ENCODE measurements around the gene TET3. TPM values are rescaled to one million over a fixed set of nuclear protein-coding genes. Genes with fewer than 3 reads are reported as not detected.

The TET3 gene
- polyA plus RNA-seq, 1 of the 3 experiments (the other 2 are of a cell fraction) = 1.6 TPM

- TF ChIP-seq EZH2phosphoT487 (IDR thresholded peaks at IDR 0.05; ENCODE audit: borderline replicate concordance, low read depth) (no peak), NFIC (IDR thresholded peaks at IDR 0.05; ENCODE audit: borderline replicate concordance) (no peak)
Observed at GRCh38 chr2:73937899-73938298, 46.8 kb upstream of the TET3 start (continued).

GRCh38 chr2:73938718-73939352 lies 45.9 kb upstream of the TET3 start:
- Histone ChIP-seq H3K79me2 (ENCODE audit: insufficient read depth) (peaks cover 88% of the 10 kb centered on the region), H3K4me2 (peak overlapping the region; percentile 60), H3K4me3 (ENCODE audit: low read depth in 2 of 2, low read length in 1 of 2) (no peak overlapping the region)
- TF ChIP-seq FOXM1 (IDR thresholded peaks at IDR 0.05; ENCODE audit: low read depth) (peak; percentile 34; the same call in 1 of the 2 replicates), SIN3A (IDR thresholded peaks at IDR 0.05; ENCODE audit: borderline replicate concordance, low read depth, low read length) (no peak), NRF1 (IDR thresholded peaks at IDR 0.05; ENCODE audit: low read depth, low read length) (no peak), RFX5 (IDR thresholded peaks at IDR 0.05; ENCODE audit: low read length) (no peak), MEF2A (IDR thresholded peaks at IDR 0.05; ENCODE audit: borderline replicate concordance, low read depth) (no peak), SMC3 (IDR thresholded peaks at IDR 0.05; ENCODE audit: low read depth, low read length) (no peak), TEAD4 (IDR thresholded peaks at IDR 0.05; ENCODE audit: borderline replicate concordance, insufficient read depth) (peak; percentile 77; the same call in 1 of the 2 replicates), USF2 (IDR thresholded peaks at IDR 0.05; ENCODE audit: borderline replicate concordance, low read depth, low read length) (no peak), EZH2phosphoT487 (IDR thresholded peaks at IDR 0.05; ENCODE audit: borderline replicate concordance, low read depth) (no peak), EP300 (IDR thresholded peaks at IDR 0.05; ENCODE audit: borderline replicate concordance in 1 of 2, low read depth in 1 of 2, low read length in 1 of 2) (peak in 1 of 2 experiments; percentile 67; a peak in 1 of 4 replicates), TCF12 (IDR thresholded peaks at IDR 0.05) (peak; percentile 71), RXRA (IDR thresholded peaks at IDR 0.05; ENCODE audit: borderline replicate concordance, low read depth) (0 out of 2 replicates have a peak, but pooled peaks have one; percentile 13), REST (IDR thresholded peaks at IDR 0.05; ENCODE audit: low read depth, low read length) (no peak), GATA2 (CRISPR knock-in tag; IDR thresholded peaks at IDR 0.05) (no peak), PBX3 (IDR thresholded peaks at IDR 0.05) (peak; percentile 79), TAF1 (IDR thresholded peaks at IDR 0.05; ENCODE audit: borderline replicate concordance, low read depth, low read length) (no peak), MAX (IDR thresholded peaks at IDR 0.05; ENCODE audit: low read depth) (peak; percentile 17; the same call in 1 of the 2 replicates), RAD21 (IDR thresholded peaks at IDR 0.05; ENCODE audit: low read length) (no peak)
- TF ChIP-seq, protein P1, sequence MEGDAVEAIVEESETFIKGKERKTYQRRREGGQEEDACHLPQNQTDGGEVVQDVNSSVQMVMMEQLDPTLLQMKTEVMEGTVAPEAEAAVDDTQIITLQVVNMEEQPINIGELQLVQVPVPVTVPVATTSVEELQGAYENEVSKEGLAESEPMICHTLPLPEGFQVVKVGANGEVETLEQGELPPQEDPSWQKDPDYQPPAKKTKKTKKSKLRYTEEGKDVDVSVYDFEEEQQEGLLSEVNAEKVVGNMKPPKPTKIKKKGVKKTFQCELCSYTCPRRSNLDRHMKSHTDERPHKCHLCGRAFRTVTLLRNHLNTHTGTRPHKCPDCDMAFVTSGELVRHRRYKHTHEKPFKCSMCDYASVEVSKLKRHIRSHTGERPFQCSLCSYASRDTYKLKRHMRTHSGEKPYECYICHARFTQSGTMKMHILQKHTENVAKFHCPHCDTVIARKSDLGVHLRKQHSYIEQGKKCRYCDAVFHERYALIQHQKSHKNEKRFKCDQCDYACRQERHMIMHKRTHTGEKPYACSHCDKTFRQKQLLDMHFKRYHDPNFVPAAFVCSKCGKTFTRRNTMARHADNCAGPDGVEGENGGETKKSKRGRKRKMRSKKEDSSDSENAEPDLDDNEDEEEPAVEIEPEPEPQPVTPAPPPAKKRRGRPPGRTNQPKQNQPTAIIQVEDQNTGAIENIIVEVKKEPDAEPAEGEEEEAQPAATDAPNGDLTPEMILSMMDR (IDR thresholded peaks at IDR 0.05) = no peak
- TF ChIP-seq, protein P2, sequence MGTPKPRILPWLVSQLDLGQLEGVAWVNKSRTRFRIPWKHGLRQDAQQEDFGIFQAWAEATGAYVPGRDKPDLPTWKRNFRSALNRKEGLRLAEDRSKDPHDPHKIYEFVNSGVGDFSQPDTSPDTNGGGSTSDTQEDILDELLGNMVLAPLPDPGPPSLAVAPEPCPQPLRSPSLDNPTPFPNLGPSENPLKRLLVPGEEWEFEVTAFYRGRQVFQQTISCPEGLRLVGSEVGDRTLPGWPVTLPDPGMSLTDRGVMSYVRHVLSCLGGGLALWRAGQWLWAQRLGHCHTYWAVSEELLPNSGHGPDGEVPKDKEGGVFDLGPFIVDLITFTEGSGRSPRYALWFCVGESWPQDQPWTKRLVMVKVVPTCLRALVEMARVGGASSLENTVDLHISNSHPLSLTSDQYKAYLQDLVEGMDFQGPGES (IDR thresholded peaks at IDR 0.05; ENCODE audit: low read depth, low read length) = no peak

More at GRCh38 chr2:73938718-73939352, 45.9 kb upstream of the TET3 start:
- H3K9ac ChIP-seq = no peak overlapping the region
- H2AFZ ChIP-seq (ENCODE audit: low read depth) = no peak overlapping the region
- CTCF ChIA-PET = interaction anchor here (0.6 kb wide), 1 partner anchor 46 kb away, joined by 3 read pairs; the partner anchor contains the start of gene TET3
- POLR2A ChIA-PET = interaction anchor here (0.6 to 0.9 kb wide), 2 partner anchors 12 to 28 kb away, joined by 3 read pairs; partner anchors contain the start of gene DGUOK
- 39% methylated on average over 5 of the region's 5 CpGs for WGBS (ENCODE audit: low lambda C conversion rate)
- peaks cover 100% of the 10 kb centered on the region for H4K20me1 ChIP-seq (ENCODE audit: insufficient read depth)
- H3K9me3 ChIP-seq = no peaks in the 10 kb centered on the region
- H3K9me2 ChIP-seq = no peaks in the 10 kb centered on the region
- peaks cover 47% of the 10 kb centered on the region for H3F3A ChIP-seq (replicated peaks; ENCODE audit: insufficient read depth)
- peak overlapping the region; percentile 58 to 69 for H3K27ac ChIP-seq (ENCODE audit: low read depth in 2 of 2, low read length in 1 of 2)
- H3K4me1 ChIP-seq (ENCODE audit: control insufficient read depth in 1 of 2, insufficient read depth in 2 of 2, low read depth in 1 of 2, low read length in 1 of 2) = peaks cover 25 to 36% of the 10 kb centered on the region in 2 experiments
- no peaks in the 10 kb centered on the region for H3K27me3 ChIP-seq (ENCODE audit: insufficient read depth)
- DNase-seq = peak; percentile 33
- peaks cover 35 to 44% of the 10 kb centered on the region in 2 experiments for H3K36me3 ChIP-seq (replicated peaks in 1 of 2; ENCODE audit: control insufficient read depth in 1 of 2, insufficient read depth in 2 of 2, low read length in 1 of 2)
